GM04503 (cell line): Measurements from ENCODE around the gene DCDC1.
A peak's percentile ranks its signal among the peaks of the same experiment; 100 is the strongest.

Experiments
- DNase-seq: peaks from one replicate; pipeline ENCODE4 v3.0.0-alpha.2; 2012; ENCODE audit warnings: low read depth

The DCDC1 gene

DNA sequence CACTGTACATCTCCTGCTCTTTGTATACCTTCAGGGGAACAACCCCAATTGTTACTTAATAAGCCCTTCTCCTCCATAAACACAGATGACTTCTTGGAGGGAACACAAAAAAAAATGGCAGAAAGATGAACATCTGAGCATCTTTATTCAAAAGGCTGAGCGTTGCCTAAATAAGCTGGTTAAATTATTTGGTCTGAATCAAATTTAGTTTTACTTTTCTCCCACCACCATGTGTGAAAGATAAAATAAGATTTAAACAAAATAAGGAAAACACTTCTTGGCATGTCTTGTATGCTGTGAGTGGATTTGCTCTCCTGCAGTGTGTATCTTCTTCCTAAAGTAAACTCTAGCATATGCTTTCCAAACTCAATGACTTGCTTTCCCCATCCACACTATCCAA lies 137.9 kb downstream of the DCDC1 start:
- no peak for DNase-seq

DNA sequence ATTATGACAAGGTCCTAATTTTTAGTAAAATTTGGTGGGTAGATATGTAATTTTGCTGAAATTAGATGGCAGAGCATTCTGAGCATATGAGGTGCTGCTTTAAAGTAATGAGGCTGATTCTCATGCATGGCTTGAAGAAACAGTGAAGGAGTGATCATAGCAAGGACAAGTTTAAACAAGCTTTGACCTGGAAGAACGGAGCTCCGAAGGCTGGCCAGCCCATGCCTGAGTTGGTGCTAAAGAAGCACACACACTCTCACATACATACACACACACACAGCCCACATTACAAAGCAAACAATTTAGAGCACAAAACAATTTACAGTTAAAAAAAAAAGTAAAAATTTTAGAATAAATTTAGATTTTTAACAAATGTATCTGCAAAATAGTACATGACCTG lies 150.7 kb downstream of the DCDC1 start:
- DNase-seq: no peak

DNA sequence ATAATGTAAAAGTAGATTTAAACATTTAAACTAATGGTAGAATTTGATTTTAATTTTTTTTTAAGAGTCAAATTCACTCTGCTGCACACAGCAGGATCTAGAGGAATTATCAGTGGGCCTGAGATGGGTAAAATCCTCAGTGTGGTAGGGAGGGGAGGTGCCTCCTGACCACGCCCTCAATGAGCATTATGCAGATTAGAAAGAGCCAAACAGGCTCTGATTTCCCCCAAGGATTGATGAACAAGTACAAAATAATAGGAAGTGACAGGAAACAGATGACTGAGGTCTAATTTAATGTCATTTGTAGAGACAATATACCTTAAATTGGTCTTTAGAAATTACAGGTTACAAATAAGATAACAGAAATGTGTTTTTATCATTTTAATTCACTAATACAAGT lies 155.2 kb downstream of the DCDC1 start:
- DNase-seq: no peak

DNA sequence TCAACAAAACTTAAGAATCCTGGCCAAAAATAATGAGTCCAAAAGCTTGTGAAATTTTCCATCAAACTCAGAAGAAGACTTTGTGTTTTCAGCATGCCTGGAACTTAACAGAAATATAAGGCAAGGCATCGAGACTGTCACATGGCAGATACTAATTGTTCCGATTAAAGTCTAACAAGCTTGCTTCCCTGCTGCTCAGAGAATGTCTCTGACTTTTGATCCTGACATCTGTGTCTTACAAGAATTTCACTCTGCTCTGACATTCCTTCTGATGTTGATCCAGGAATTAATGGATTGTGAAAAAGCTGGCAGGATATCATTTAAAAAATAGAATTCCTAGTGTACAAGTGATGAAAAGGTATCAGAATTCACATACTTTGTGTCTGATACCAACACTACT lies 170.2 kb downstream of the DCDC1 start:
- DNase-seq: no peak

DNA sequence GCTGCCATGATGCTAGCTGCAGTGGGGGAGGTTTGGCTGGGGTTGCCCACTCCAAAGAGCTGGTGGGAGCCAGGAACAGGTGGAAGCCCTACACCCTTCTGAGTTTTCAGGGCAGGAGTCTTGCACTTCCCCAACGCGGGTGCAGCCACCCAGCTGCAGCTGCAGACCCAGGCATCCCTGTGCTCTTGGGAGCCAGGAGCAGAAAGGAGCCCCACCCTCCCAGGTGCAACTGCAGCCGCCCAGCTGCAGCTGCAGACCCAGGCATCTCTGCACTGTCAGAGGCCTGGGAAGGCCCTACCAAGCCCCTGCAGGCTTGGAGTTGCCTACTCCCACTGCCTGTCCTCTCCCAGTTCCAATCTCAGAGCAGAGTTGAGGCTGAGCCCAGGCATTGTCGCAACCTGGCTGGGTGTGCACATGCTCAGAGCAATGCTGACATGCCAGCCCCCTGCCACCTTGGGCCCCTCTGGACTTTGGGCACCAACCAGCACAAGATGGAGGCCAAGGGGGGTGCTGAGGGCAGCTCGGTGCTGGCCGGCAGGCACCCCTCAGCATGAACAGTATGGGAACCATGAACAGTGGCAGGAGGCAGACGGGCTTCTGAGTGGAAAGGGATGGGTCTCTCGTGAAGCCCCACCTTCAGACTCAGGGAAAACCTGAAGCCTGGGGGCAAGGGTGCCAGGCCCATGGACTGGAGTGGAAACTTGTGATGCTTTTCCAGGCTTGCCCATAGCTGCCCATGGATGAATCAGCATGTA lies 195.4 kb downstream of the DCDC1 start:
- no peak for DNase-seq

DNA sequence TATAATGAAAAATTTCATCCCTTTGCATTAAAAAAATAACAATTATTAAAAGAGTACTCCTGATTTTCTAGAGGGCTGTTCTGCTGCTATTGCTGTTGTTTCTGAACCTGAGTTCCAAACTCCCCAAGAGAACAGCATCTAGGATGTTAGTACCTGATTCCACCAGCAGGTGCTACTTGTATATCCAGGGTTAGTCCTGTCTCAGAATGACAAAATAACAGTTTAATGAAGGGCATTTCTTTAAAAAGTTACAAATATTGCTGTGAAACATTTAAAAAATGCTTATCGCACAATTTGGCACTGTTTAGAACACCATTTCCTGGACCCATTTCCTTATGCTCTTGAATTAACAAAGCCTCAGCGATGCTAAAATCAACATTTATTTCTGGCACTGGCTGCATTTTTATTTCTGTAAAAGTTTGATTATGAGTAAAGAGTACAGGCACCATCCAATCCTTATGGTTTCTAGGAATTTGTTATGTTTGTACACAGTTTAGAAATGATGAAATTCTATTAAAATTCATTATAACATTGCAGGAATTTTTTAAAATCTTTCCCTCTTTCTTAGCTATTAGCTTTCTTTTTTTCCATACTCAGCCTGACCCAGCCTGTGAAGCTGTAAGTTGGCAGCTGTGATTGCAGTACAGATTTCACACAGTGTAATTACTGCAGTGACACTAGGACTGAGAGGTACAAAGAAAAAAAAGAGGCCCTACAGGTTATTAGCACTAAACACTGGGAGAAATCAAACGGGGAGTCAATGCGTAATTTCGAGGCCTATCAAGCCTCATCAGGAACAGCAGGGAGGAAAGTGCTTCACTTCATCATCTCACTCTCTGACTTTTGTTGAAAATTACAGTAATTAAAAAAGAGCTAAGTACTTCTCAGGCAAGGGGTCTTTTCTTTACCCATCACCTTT lies 208.8 kb downstream of the DCDC1 start:
- DNase-seq: no peak

DNA sequence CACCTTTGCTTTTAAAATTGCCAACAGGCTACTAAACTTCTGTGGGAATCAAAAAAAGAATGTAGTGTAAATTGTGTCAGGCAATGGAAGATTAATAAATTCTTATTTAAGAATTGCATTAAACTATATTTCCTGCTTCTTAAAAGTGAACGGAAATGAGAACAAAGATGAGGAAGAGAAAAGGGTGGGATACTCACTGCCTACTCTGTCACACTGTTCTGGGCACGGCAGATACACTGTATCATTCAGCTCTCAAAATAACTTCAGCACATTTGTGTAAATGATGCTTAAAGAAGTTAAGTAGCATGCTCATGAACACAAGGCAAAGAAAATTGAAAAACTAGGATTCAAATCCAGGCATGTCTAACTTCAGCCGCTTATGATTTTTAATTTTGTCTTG lies 218.7 kb downstream of the DCDC1 start:
- DNase-seq: no peak

DNA sequence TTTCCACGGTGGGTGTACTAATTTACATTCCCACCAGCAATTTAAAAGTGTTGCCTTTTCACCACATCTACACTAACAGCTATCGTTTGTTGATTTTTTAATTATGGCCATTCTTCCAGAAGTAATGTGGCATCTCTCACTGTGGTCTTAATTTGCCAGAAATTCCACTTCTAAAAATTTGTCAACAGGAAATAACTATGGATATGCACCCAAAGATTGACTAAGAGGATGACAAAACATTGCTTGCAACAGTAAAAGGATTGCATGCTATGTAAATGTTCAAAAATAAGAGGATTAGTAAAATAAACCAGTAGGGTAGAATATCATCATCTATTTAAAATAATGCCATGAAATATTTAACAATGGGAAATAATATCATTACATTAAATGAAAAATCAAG lies 219.5 kb downstream of the DCDC1 start:
- no peak for DNase-seq

DNA sequence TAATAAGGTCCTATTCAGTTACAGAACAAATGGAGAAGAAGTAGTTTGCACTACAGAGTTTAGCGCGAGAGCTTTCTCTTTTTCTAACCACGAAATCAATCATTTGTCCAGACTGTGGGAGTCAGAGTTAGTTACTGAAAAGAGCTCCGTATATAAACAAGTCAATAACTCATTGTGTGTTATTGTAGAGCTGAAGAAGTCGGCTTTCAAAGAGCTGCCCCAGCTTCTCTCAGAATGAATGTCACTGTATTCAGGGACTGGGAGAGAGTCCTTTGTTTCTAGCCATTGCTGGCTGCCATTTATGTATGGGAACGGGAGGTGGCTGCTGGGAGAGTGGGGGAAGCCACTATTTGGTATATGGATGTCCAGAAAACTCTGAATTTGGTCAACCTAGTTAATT lies 227.8 kb downstream of the DCDC1 start:
- DNase-seq: no peak

DNA sequence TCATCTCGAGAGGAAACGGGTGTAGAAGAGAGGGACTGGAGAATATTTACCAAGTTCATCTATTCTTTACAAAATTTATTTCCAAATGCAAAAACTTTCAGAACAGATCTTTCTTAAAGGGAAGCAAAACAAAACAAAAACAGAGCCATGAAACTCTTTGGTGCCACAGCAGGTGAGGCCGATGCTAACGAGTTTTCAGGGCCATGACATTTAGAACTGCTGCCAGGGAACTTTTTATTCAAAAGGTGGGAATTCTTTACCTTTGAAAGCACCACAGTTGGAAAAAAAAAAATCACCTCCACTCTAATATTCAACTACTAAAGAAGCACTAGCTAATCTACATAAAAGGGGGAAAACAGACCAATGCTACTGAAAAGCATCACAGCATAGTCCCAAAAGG lies 230.1 kb downstream of the DCDC1 start:
- no peak for DNase-seq

DNA sequence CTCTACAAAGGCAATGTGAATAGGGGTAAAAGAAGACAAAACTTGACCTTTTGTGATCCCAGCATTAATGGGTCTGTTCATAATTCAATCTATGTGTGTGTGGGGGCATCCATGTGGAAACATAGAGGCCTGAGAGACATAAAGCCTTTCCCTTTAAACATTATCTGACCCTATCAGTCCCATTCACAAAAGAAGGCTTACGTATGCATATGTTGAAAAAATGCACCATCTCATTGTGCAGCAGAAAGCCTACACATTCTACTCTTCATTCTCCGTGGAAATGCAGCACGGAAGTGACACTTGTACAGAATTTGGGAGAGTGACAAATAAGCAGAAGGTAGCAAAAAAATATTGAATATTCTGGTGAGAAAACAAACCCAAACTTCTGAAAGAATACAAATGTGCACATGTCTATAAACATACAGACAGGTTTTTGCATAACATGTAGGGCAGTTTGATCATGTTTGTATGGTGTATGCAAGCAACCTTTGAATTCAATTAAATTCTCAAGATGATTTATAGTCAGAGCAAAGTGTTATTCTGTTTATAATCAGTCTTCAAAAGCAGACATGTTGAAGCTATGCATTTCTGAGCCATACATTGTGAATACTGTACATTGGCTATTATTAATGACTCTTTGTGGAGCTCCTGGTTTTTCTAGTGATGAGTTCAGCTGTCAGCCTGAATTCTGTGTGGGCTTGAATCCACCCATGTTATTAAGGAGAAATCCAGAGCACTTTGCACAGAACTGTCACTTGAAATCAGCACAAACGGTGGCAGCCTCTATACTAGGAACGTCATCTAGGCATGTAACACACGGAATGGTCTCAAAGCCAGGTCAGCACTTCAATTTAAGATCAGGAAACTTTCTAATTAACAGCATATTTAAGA lies 236.8 kb downstream of the DCDC1 start:
- no peak for DNase-seq

DNA sequence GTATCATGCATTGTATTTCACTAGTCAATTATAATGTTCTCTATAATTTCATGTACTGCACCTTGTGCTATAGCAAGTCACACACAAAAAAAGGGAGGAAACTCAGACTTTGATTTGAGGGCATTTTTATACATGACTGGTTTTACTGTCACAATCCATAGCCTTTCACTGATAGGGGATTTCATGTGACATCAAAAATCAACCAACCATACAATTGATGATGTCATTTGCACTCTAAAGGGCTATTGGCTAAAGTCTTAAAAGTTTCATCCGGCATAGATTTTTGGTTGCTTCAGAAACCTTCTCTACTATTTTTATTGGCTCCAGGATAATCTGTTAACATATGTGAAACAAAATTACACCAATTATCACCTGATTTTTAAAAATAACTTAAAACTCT lies 237.8 kb downstream of the DCDC1 start:
- DNase-seq: no peak

DNA sequence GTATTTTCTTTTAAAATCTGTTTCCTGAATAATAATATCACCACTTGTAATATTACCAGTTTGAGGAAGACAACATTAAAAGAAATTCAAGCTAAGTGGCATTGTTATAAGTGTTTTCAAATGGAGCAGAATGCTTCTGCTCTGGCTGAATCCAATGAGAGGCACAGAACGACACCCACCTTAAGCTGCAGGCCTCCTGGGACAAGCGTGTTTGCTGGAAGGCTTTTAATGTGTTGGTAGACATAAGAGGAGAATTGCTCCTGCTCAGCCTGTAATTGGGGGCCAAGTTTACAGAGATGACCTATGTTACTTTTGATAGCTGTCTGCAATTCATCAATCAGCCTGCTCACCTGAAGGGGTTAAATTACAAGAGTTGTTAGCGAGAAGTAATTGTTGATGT lies 242.2 kb downstream of the DCDC1 start:
- no peak for DNase-seq

DNA sequence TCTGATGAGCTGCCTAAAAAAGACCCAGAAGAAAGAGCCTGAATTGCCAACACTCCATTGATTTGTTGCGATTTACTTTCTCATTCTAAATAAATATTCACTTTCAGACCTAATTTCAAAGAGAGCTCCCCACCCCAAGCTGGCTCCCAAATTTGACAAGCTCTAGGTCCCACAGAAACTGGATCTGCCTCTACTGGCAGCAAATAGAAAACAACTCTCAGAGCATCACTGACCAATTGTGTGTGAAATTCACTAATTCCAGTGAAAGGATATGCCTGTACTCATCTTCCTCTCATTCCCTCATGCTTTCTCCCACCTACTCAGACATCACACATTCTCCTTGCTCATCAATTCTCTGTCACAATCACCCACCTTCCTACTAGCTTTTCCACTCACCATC lies 249.1 kb downstream of the DCDC1 start:
- no peak for DNase-seq

DNA sequence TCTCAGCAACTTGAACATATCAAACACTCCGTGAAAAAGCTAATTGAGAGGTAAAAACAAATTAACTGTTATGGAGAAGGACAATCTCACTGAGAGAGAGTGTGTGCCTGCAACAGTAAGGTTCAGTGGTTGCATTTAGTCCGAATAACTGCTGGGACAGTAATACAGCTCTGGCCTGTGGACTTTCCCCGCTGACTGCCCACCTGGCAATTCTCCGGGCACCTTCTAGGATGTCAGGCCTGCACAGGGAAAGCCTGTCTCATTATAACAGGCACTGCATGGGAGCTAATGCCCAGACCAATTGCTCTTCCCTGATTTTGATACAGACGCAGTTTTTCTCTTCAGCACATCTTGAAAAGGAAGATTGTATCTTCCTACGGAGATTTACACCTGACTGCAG lies 251.0 kb downstream of the DCDC1 start:
- no peak for DNase-seq

DNA sequence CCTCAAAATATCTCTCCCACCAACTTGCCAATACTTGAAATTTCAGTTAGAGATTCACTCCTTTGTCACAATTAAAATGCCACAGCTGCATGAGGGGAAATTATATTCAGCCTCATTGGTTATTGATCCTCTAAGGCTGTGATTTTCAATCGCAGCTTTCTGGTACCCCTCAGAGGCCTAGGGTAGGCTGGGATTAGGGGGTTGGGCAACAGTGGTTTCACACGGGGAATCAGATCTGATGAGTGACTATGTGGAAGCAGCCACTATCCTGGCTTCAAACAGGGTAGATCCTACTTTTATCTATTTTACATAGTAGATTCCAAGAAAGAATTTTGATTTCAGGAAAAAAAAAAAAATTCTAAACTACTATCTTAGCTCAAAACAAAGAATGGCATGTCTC lies 252.5 kb downstream of the DCDC1 start:
- no peak for DNase-seq

DNA sequence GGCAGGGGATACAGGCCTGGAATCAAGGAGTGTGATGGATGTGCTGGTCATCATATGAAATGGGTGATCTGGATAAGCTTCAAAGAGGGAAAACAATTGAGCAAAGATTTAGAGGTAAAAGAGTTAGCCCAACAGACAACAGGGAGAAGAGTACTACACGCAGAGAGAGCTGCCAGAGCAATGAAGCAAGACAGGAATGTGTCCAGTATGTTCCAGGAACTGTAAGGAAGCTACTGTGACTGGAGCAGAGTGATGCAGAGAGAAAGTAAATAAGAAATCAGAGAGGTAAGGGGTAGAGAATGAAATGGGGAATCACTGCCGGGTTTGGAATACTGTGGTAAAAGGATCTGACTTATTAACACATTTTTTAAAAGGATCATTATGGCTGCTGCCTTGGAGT lies 255.1 kb downstream of the DCDC1 start:
- DNase-seq: no peak

DNA sequence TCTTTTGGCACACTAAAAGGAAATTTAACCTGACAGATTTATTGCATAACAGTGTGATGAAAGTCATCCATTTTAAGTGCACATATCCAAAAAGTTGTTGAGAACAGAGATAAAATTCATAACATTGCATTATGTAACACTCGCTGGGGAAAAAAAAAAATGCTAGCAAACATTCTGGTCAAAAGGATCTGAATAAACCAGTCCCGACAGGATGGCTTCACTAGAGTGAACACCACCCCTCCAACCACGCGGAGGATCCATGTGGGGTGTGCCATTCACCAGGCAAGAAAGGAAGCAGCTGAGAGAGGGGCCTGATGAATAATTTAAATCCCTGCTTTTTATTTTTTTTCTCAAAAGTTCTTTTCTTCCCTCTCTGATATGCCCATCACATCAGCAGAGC lies 258.7 kb downstream of the DCDC1 start:
- no peak for DNase-seq

DNA sequence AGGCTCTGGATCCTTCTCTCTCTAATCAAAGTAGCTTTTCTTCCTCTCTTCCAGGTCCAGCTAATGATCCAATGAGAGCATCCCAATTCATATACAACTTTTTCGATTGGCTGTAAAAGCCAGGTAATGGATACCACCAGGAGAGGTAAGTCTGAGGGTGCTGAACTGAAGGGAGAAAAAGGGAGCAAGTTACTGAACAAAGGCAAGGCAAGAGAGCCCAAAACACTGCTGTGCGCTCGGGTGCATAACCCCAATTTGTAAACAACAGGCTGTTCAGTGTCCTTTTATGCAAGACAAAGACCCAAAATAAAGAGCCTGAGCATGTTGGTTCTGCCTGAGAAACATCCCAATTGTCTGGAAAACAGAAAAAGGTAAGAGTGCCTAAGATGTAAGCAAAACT lies 260.1 kb downstream of the DCDC1 start:
- no peak for DNase-seq

DNA sequence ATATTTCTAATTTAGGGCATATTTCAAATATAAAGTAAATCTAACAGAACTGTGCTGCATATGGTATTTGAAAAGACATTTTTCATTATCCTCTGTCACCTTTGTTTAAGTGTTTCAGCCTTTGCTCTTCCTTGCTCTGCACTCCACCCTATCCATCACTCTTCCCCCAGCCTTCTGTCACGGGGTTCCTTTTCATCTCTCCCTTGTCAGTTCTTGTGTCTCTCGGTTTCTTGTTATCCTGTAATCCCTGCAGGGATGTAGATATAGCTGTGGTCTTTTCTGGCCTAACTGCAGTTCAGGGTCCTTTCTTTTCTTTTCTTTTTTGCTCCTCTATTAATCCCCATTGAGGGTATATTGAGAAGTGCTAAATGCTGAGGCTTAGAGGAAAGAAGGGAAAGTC lies 261.9 kb downstream of the DCDC1 start:
- DNase-seq: no peak

DNA sequence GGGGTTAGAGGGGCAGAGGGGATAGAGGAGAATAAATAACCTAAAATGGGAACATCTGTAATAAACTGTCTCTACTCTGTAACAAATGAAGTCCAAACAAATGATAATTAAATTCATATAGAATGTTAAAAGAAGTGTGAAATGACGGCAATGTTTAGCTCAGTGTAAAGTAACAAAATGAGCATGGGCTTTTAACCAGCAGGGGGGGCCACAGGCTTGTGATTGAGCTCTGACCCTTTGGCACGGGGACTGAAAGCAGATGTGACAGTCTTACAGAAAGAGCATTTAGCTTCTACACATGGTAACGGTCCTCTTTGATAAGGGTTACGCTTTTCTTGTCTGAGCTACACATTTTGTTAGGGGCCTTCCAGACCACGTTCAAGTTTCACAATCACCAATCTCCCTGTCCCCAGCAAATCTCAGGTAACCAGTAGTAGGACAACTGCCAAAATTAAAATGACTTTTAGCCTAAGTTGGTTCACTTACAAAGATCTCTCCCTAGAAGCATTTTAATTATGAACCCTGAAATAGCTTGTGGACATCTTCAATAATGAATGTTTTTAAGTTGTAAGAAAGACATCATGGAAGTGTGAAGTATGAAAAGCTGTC lies 262.5 kb downstream of the DCDC1 start:
- DNase-seq: peak; percentile 1

DNA sequence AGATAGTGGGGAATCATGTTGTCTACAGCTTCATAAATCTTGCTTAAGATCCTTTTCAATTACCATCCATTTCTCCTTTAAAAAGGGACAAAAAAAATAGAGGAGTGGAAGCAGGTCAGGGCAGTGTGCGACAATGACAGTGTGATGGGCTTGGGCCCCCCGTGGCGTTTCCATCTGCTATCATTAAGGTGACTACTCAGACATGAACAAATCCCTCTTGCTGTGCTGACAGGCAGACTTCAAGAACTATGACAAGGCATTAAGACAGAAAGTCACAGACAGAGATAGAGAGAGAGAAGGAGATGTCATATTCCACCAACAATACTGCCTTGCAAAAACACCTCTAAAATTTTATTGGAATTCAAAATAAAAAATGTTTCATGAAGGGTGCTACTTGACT lies 263.2 kb downstream of the DCDC1 start:
- DNase-seq: no peak
